OCI-LY7 (cell line): ENCODE measurements around the gene PKD1L1.

ENCODE experiments used
- CTCF ChIP-seq: fragments of 200-600 bp; sonication (generic); conservative IDR thresholded peaks from 2 replicates; pipeline ENCODE4 v1.5.1; 2014; ENCODE audit warnings: mild to moderate bottlenecking, antibody characterized with exemption, low read length, moderate library complexity, mixed read lengths
- EZH2phosphoT487 ChIP-seq: fragments of 200-600 bp; sonication (generic); IDR thresholded peaks from 2 replicates; pipeline ENCODE4 v1.6.1; 2018; ENCODE audit warnings: low read depth, borderline replicate concordance, mild to moderate bottlenecking, mixed run types, antibody characterized with exemption, low read length, moderate library complexity, mixed read lengths

- TF ChIP-seq CTCF (no peak), EZH2phosphoT487 (no peak)
These were observed 31.5 kb upstream of the PKD1L1 start for GRCh38 chr7:47979832-47980181.
